Epithelial cell of proximal tubule (primary cell): ENCODE data around the gene AGBL4. TPM values are rescaled to one million over a fixed set of nuclear protein-coding genes. Genes with fewer than 3 reads are reported as not detected.

ENCODE experiments used
- DNase-seq: peaks from one replicate; pipeline ENCODE4 v3.0.0-alpha.2; 2011; ENCODE audit warnings: low read depth
- H3K4me3 ChIP-seq: 2 replicates; pipeline ENCODE4 v1.5.1; 2011; ENCODE audit warnings: low read depth, mild to moderate bottlenecking, low read length
- total RNA-seq: library from RNA; depleted of rRNA; stranded (reverse); fragments of >200 nt; gene quantifications from 2 replicates; pipeline ENCODE4 v1.2.3, GENCODE V29; 2015
- TF ChIP-seq, protein P1 (sequence below): conservative IDR thresholded peaks from 2 replicates; pipeline ENCODE4 v1.5.1; 2012; ENCODE audit warnings: low read depth, mild to moderate bottlenecking, low read length

AGBL4 gene
- total RNA-seq, 1 donor from 2014 or later: not detected

GRCh38 chr1:48697066-48697707 is 1326.6 kb downstream of the AGBL4 start:
- no peak for DNase-seq
- TF ChIP-seq, protein P1, sequence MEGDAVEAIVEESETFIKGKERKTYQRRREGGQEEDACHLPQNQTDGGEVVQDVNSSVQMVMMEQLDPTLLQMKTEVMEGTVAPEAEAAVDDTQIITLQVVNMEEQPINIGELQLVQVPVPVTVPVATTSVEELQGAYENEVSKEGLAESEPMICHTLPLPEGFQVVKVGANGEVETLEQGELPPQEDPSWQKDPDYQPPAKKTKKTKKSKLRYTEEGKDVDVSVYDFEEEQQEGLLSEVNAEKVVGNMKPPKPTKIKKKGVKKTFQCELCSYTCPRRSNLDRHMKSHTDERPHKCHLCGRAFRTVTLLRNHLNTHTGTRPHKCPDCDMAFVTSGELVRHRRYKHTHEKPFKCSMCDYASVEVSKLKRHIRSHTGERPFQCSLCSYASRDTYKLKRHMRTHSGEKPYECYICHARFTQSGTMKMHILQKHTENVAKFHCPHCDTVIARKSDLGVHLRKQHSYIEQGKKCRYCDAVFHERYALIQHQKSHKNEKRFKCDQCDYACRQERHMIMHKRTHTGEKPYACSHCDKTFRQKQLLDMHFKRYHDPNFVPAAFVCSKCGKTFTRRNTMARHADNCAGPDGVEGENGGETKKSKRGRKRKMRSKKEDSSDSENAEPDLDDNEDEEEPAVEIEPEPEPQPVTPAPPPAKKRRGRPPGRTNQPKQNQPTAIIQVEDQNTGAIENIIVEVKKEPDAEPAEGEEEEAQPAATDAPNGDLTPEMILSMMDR: peak; percentile 94
- H3K4me3 ChIP-seq: no peak overlapping the region

DNA sequence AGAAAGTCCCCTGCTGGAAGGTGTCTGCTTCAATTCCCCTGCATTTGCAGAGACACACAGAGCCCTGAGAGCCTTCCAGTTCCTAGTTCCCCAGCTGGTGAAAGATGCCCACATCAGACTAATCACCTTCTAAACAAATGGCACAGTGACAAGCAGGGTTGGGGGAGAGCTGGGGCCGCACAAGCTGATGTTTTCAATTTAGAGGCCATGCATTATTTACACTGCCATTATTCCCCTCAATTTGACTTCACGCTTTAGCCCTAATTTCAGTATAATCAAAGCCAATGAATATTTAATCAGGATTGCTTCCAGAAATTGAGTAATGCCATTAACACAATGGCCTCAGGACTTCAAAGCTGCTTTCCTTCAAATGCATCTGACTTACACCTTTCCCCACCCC is 1328.6 kb downstream of the AGBL4 start:
- no peak for DNase-seq
- TF ChIP-seq, protein P1: no peak
- no peak overlapping the region for H3K4me3 ChIP-seq

DNA sequence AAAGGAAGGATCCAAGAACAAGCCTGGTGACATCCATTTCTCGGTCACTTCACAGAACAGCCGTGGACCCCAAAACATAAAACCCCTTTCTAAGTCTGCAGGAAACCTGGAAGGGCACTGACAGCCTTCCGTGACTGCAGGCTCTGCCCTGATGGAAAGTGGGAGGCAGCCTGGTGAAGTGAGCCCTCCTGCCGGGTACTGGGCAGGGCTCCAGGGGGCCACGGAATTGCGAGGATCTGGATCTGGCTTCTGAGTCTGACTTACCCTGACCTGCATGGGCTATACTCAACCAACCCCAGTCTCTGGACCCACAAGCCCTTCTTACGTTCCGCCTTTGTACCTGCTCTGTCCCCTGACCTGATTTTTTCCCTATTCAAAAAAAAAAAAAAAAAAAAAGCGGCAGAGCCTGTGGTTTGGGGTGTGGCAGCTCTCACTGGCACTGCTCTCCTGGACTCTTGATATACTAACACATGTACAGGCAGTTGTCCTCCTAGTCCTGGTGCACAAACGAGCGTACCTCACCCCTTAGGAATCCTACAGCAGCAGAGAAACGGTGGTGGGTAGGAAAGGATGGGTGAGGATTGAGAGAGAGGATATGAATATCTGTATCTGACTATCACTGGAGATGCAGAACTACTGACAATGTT is 1330.0 kb downstream of the AGBL4 start:
- no peak overlapping the region for H3K4me3 ChIP-seq
- DNase-seq: no peak
- TF ChIP-seq, protein P1: no peak

DNA sequence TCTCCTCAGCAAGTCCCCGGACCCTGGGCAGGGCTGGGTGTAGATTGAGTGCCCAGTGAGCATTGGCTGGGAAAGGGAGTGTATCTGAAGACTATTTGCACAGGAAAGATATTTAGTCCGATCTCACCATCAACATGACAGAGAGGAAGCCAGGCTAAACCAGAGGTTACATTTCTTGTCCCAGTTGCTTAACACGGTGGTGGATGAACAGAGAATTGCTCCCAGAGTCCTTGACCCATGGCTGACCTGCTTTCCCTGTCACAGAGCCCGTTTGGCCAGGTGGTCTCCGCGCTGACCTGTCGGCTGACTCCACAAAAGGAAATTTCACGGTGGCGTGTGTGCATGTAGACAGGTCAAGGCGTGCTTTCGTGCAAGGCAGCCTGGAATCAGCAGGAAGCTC is 1330.6 kb downstream of the AGBL4 start:
- TF ChIP-seq, protein P1: no peak
- H3K4me3 ChIP-seq: no peak overlapping the region
- no peak for DNase-seq

- DNase-seq: no peak
- H3K4me3 ChIP-seq: no peak overlapping the region
- TF ChIP-seq, protein P1: no peak
Observed at GRCh38 chr1:48692235-48692634, 1331.5 kb downstream of the AGBL4 start.

GRCh38 chr1:48691429-48692001 is 1332.2 kb downstream of the AGBL4 start:
- H3K4me3 ChIP-seq: no peak overlapping the region
- DNase-seq: no peak
- TF ChIP-seq, protein P1: no peak
